ENCODE data around the gene STK39.

DNA sequence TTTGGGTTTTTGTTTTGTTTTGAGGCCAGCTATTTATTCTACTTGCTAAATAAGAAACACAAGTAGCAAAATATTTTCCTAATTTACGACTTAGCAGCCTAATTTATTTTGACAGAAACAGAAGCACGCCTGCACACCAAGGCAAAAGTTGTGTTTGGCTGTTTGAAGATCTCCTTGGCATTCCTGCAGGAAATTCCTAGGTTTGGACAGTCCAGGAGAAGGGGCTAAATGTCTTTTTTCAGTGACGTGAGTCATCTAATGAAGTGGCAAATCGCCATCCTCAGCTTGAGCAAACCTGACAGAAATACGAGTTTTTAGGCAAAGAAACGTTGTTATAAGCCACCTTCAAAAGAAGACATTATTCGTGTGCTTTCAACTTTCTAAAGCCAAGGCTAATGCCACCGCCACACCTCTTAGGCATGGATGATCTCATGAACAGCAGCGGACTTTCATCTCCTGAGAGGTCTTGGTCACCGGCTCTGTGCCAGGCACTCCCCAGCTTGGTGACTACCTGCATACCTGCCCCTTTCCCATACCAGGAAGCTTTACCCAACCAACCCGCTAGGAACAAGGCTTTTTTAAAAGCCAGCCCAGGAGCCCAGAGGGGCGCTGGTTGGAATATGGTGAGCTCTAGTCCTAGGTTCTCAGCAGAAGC is 30.9 kb downstream of the STK39 start:
- TF ChIP-seq, protein P1, sequence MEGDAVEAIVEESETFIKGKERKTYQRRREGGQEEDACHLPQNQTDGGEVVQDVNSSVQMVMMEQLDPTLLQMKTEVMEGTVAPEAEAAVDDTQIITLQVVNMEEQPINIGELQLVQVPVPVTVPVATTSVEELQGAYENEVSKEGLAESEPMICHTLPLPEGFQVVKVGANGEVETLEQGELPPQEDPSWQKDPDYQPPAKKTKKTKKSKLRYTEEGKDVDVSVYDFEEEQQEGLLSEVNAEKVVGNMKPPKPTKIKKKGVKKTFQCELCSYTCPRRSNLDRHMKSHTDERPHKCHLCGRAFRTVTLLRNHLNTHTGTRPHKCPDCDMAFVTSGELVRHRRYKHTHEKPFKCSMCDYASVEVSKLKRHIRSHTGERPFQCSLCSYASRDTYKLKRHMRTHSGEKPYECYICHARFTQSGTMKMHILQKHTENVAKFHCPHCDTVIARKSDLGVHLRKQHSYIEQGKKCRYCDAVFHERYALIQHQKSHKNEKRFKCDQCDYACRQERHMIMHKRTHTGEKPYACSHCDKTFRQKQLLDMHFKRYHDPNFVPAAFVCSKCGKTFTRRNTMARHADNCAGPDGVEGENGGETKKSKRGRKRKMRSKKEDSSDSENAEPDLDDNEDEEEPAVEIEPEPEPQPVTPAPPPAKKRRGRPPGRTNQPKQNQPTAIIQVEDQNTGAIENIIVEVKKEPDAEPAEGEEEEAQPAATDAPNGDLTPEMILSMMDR (IDR thresholded peaks at IDR 0.05): no peak
- TF ChIP-seq POLR2A (IDR thresholded peaks at IDR 0.05): no peak

Measured in right lobe of liver (tissue), 4 donors.